Smooth muscle cell (in vitro differentiated cells): Measurements from ENCODE around the gene DYNLT4. TPM values are rescaled to one million over a fixed set of nuclear protein-coding genes. Genes with fewer than 3 reads are reported as not detected.
"Not testable (repeated sequence)": the region's sequence is repeated elsewhere in the genome, so short reads cannot be mapped to it uniquely, and the experiment has no call there.

Source experiments
- DNase-seq: peaks from one replicate; lab custom pipeline; 2025; ENCODE audit not compliant: unreplicated experiment; lab: John Stamatoyannopoulos, UW
- H2AFZ ChIP-seq: fragments of 200-600 bp; sonication (generic); 2 replicates; pipeline ENCODE4 v1.6.0; 2016; ENCODE audit warnings: antibody characterized with exemption, low read depth, mild to moderate bottlenecking
- H3F3A ChIP-seq: fragments of 200-600 bp; sonication (generic); 2 replicates; pipeline ENCODE4 v1.6.0; 2017; ENCODE audit warnings: antibody characterized with exemption, low read depth
- H3K27ac ChIP-seq: fragments of 200-600 bp; sonication (generic); 2 replicates; pipeline ENCODE4 v1.5.1; 2016; ENCODE audit warnings: low read depth, mild to moderate bottlenecking
- H3K27me3 ChIP-seq: fragments of 200-600 bp; sonication (generic); 2 replicates; pipeline ENCODE4 v1.6.1; 2016; ENCODE audit warnings: low read depth, mild to moderate bottlenecking
- H3K36me3 ChIP-seq: fragments of 200-600 bp; sonication (generic); 2 replicates; pipeline ENCODE4 v1.5.1; 2016; ENCODE audit warnings: low read depth
- H3K4me1 ChIP-seq: fragments of 200-600 bp; sonication (generic); 2 replicates; pipeline ENCODE4 v1.5.1; 2016; ENCODE audit warnings: low read depth
- H3K4me2 ChIP-seq: fragments of 200-600 bp; sonication (generic); 2 replicates; pipeline ENCODE4 v1.6.0; 2016; ENCODE audit warnings: mild to moderate bottlenecking
- H3K4me3 ChIP-seq: fragments of 200-600 bp; sonication (generic); 2 replicates; pipeline ENCODE4 v1.5.1; 2016; ENCODE audit warnings: mild to moderate bottlenecking
- H3K79me2 ChIP-seq: fragments of 200-600 bp; sonication (generic); 2 replicates; pipeline ENCODE4 v1.6.0; 2016; ENCODE audit warnings: low read depth, mild to moderate bottlenecking
- H3K9ac ChIP-seq: fragments of 200-600 bp; sonication (generic); 2 replicates; pipeline ENCODE4 v1.6.0; 2016; ENCODE audit warnings: low read depth
- H3K9me3 ChIP-seq: fragments of 200-600 bp; sonication (generic); replicated peaks from 2 replicates; pipeline ENCODE4 v1.5.1; 2016; ENCODE audit warnings: low read depth
- H4K20me1 ChIP-seq: fragments of 200-600 bp; sonication (generic); 2 replicates; pipeline ENCODE4 v1.6.0; 2016; ENCODE audit warnings: low read depth
- WGBS: methylation state at CpG from one replicate; pipeline ENCODE4 v1.1.7; 2016; ENCODE audit warnings: low lambda C conversion rate; 5-methylcytosine and 5-hydroxymethylcytosine counted together
- polyA plus RNA-seq: library from polyadenylated mRNA; unstranded; fragments of >200 nt; fragmentation: Nextera tagmentation; extraction: Ambion mirVana; gene quantifications from 2 replicates; pipeline ENCODE4 v1.2.1, GENCODE V29; 2016
- total RNA-seq: library from RNA; depleted of rRNA; stranded (reverse); fragments of >200 nt; gene quantifications from 2 replicates; pipeline ENCODE4 v1.2.3, GENCODE V29; 2014
- TF ChIP-seq, protein P1 (sequence below): fragments of 200-600 bp; sonication (generic); IDR thresholded peaks from 2 replicates; pipeline ENCODE4 v1.5.1; 2017; ENCODE audit warnings: borderline replicate concordance, mild to moderate bottlenecking, antibody characterized with exemption; ENCODE audit not compliant: insufficient read depth, poor library complexity, severe bottlenecking

Gene DYNLT4
- total and polyA plus RNA-seq, 2 experiments from 2014 or later: 1.6 to 2.0 TPM

DNA sequence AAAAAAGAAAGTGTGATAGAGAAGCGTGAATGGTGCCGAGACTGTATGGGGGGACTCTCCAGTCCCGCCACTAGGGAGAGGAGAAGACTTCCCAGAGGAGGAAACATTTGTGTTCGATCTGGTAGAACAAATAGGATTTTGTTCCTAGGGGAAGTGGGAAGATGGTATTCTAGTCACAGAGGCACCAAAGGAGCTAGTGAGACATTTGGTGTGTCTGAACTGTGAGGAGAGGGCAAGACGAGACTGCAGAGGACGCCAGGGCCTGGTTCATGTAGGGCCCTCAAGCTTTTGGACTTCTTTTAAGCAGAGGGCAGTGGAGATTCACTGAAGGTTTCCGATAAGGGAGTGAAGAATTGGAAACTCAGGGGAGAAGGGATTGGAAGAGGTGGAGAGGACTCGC is 4.1 kb upstream of the DYNLT4 start:
- Histone ChIP-seq H3K27ac (peak overlapping the region; percentile 100), H3K79me2 (peaks cover 21% of the 10 kb centered on the region), H4K20me1 (peaks cover 18% of the 10 kb centered on the region), H3K27me3 (no peaks in the 10 kb centered on the region), H2AFZ (no peak overlapping the region), H3K9me3 (no peaks in the 10 kb centered on the region), H3K4me3 (no peak overlapping the region), H3K9ac (peak overlapping the region; percentile 67), H3F3A (peaks cover 40% of the 10 kb centered on the region), H3K36me3 (no peaks in the 10 kb centered on the region), H3K4me1 (peaks cover 48% of the 10 kb centered on the region), H3K4me2 (peak overlapping the region; percentile 91)
- no peak for DNase-seq
- WGBS: 56% methylated on average over 8 of the region's 8 CpGs
- TF ChIP-seq, protein P1, sequence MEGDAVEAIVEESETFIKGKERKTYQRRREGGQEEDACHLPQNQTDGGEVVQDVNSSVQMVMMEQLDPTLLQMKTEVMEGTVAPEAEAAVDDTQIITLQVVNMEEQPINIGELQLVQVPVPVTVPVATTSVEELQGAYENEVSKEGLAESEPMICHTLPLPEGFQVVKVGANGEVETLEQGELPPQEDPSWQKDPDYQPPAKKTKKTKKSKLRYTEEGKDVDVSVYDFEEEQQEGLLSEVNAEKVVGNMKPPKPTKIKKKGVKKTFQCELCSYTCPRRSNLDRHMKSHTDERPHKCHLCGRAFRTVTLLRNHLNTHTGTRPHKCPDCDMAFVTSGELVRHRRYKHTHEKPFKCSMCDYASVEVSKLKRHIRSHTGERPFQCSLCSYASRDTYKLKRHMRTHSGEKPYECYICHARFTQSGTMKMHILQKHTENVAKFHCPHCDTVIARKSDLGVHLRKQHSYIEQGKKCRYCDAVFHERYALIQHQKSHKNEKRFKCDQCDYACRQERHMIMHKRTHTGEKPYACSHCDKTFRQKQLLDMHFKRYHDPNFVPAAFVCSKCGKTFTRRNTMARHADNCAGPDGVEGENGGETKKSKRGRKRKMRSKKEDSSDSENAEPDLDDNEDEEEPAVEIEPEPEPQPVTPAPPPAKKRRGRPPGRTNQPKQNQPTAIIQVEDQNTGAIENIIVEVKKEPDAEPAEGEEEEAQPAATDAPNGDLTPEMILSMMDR: no peak

DNA sequence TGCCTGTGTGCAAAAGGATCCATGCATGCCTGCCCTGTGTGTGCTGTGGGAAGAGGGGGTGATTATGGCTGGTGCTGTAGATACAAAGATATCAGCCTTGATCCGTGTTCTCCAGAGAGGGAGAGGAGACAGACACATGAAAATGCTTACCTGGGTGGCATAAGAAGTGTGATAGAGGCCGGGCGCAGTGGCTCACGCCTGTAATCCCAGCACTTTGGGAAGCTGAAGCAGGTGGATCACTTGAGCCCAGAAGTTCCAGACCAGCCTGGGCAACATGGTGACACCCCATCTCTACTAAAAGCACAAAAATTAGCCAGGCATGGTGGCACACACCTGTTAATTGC is 3.6 kb upstream of the DYNLT4 start:
- Histone ChIP-seq H3K79me2 (peaks cover 21% of the 10 kb centered on the region), H3K4me1 (peaks cover 48% of the 10 kb centered on the region), H3K27ac (peak overlapping the region; percentile 100), H3F3A (peaks cover 40% of the 10 kb centered on the region), H3K4me2 (peak overlapping the region; percentile 91), H3K9ac (peak overlapping the region; percentile 98), H4K20me1 (peaks cover 18% of the 10 kb centered on the region)
- WGBS: 94% methylated on average over 4 of the region's 4 CpGs
- DNase-seq, H3K27me3 ChIP-seq, H2AFZ ChIP-seq, H3K9me3 ChIP-seq, H3K4me3 ChIP-seq, H3K36me3 ChIP-seq: not testable (repeated sequence)

DNA sequence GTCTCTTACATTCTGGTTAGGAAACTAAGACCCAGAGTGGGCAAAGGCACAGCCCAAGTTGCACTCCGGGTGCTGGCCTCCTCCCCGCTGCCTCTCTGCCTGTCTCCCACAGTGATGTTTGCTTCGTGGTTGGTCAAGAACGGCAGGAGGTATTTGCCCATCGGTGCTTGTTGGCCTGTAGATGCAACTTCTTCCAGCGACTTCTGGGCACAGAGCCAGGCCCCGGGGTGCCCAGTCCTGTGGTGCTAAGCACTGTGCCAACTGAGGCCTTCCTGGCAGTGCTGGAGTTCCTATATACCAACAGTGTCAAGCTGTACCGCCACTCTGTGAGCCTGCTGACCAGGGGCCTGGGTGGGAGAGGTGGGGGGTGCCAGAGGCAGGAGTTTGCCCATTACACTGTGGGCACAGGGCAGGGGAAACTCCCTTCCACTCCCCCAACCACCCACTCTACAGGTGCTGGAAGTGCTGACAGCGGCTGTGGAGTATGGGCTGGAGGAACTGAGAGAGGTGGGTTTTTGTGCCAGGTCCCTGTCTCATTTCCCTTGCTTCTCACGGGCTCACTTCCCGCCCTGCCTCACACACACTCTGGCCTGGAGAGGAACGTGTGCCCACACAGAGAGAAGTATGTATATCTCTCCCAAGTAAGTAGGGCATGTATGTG is 3.1 kb upstream of the DYNLT4 start:
- H3K9me3 ChIP-seq: no peaks in the 10 kb centered on the region
- H3K36me3 ChIP-seq: no peaks in the 10 kb centered on the region
- H3K9ac ChIP-seq: peak overlapping the region; percentile 98
- peaks cover 18% of the 10 kb centered on the region for H4K20me1 ChIP-seq
- peak overlapping the region; percentile 100 for H3K27ac ChIP-seq
- H3K79me2 ChIP-seq: peaks cover 21% of the 10 kb centered on the region
- H3K4me1 ChIP-seq: peaks cover 48% of the 10 kb centered on the region
- 78% methylated on average over 12 of the region's 12 CpGs for WGBS
- DNase-seq: no peak
- peak overlapping the region; percentile 91 for H3K4me2 ChIP-seq
- no peak overlapping the region for H2AFZ ChIP-seq
- H3K4me3 ChIP-seq: peak overlapping the region; percentile 40
- H3K27me3 ChIP-seq: no peaks in the 10 kb centered on the region
- TF ChIP-seq, protein P1: no peak
- H3F3A ChIP-seq: peaks cover 38% of the 10 kb centered on the region

DNA sequence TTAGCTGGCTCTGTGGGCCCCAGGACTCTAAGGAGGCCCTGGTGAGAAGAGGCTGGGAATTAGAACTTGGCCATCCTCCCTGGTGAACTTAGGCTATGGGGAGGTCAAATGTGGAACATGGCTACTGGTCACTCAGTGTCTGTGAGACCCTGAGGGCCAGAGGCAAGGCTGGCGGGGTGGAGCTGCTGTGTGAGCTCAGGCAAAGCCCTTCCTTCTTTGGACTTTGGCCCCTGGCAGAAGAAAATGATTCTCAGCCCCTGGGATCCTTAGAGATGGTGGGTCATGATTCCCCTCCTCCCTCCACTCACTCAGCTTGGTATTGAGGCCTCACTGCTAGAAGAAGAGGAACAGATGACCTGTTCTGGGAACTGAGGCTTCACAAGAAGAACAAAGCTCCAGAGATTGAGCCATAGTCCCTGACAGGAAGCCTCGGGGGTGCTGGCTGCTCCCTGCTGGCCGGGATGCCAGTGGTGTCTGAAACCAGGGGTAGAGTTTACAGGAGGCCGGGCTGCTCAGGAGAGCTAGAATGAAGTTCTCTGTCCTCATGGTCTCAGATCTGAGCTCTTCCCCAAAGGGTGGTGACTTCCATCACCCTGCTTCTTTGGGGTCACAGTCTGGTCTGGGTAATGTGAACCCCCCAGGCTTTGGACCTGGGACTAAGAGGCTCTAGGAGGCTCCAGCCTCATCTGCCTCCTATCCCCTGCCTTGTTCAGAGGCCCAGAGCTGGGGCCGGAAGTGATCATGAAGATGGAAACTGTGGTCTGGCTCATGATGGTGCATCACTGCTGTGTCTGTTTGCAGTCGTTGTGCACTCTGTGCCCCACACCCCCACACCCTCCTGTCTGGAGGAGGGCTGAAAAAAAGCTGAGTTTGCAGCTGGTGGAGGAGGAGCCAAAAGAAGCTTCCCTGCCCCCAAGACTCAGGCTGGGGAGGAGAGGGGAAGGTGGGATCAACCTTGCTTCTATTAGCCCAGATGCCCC is 2.1 kb upstream of the DYNLT4 start:
- Histone ChIP-seq H3K36me3 (no peaks in the 10 kb centered on the region), H4K20me1 (peaks cover 18% of the 10 kb centered on the region), H3K27ac (peak overlapping the region; percentile 100), H3K27me3 (no peaks in the 10 kb centered on the region), H3K79me2 (peaks cover 25% of the 10 kb centered on the region), H3K4me2 (peak overlapping the region; percentile 91), H3F3A (peaks cover 37% of the 10 kb centered on the region), H2AFZ (no peak overlapping the region), H3K9me3 (no peaks in the 10 kb centered on the region), H3K4me1 (peaks cover 48% of the 10 kb centered on the region), H3K4me3 (peak overlapping the region; percentile 40), H3K9ac (peak overlapping the region; percentile 98)
- TF ChIP-seq, protein P1: no peak
- WGBS: 33% methylated on average over 6 of the region's 6 CpGs
- no peak for DNase-seq
